Choroid plexus epithelial cell (primary cell): ENCODE results near the gene SMARCB1.

Experiments
- DNase-seq: peaks from one replicate; pipeline ENCODE4 v3.0.0-alpha.2; 2010; ENCODE audit warnings: low read depth
- H3K4me3 ChIP-seq: 2 replicates; pipeline ENCODE4 v1.5.1; 2011; ENCODE audit warnings: low read depth, mild to moderate bottlenecking, control low read depth, low read length, moderate library complexity
- CTCF ChIP-seq: conservative IDR thresholded peaks from 2 replicates; pipeline ENCODE4 v1.5.1; 2011; ENCODE audit warnings: low read depth, mild to moderate bottlenecking, control low read depth, inconsistent platforms, low read length, moderate library complexity

SMARCB1 gene

GRCh38 chr22:23753385-23753784 lies 33.4 kb upstream of the SMARCB1 start:
- no peak for TF ChIP-seq CTCF
- DNase-seq = no peak
- H3K4me3 ChIP-seq = no peak overlapping the region

GRCh38 chr22:23754220-23754919 lies 32.4 kb upstream of the SMARCB1 start, which contains the start of gene VPREB3:
VPREB3 (minus strand) TSS chr22:23754425; CDS start chr22:23754363, 62 bp downstream.
- TF ChIP-seq CTCF = no peak
- no peak for DNase-seq
- H3K4me3 ChIP-seq = no peak within 1 kb of the TSS

- H3K4me3 ChIP-seq = no peak overlapping the region
- no peak for TF ChIP-seq CTCF
- DNase-seq = no peak
Observed at GRCh38 chr22:23754980-23755636, 31.7 kb upstream of the SMARCB1 start.

- no peak for DNase-seq
- no peak overlapping the region for H3K4me3 ChIP-seq
- no peak for TF ChIP-seq CTCF
Observed at GRCh38 chr22:23755711-23756110, 31.1 kb upstream of the SMARCB1 start.

GRCh38 chr22:23756891-23757290 lies 29.9 kb upstream of the SMARCB1 start:
- TF ChIP-seq CTCF = no peak
- DNase-seq = no peak
- no peak overlapping the region for H3K4me3 ChIP-seq

- TF ChIP-seq CTCF = no peak
- no peak overlapping the region for H3K4me3 ChIP-seq
Observed at GRCh38 chr22:23759566-23759965, 27.2 kb upstream of the SMARCB1 start.

GRCh38 chr22:23760056-23760455 lies 26.7 kb upstream of the SMARCB1 start:
- no peak overlapping the region for H3K4me3 ChIP-seq
- no peak for TF ChIP-seq CTCF
- no peak for DNase-seq

More at GRCh38 chr22:23759566-23759965, 27.2 kb upstream of the SMARCB1 start:
- no peak for DNase-seq
